Left cardiac atrium (tissue), 4 donors: ENCODE results near the gene UBE2E1. TPM values are rescaled to one million over a fixed set of nuclear protein-coding genes. Genes with fewer than 3 reads are reported as not detected.

Source experiments
- ATAC-seq, 2 donors: fragments of 200-7000 bp; cut with Tn5 transposase; one replicate each; pipeline ENCODE4 v1.9.1; 2020; ENCODE audit warnings: mild to moderate bottlenecking in 2 of 2, moderate library complexity in 2 of 2
- DNase-seq: peaks from one replicate; pipeline ENCODE4 v3.0.0-alpha.2; 2020
- intact Hi-C, 2 donors: fragments of 100-400 bp; cut with DNase I; formaldehyde crosslinking; loops; one replicate each; pipeline versions ENCODE4 v1.14.1 to v1.15.1; 2022 to 2023
- total RNA-seq, 2 donors: library from RNA; stranded (reverse); fragmentation: NEBNext Ultra II Directional; extraction: Animal tissue kit (Norgen Biotek cat#: 25700); gene quantifications; one replicate each; pipeline ENCODE4 v1.2.1, GENCODE V29; 2021
- donor health status: DM: no; HTN: yes; CAD: no.
- donor health status: DM: no; HTN: yes; CAD: no; lungs with severe emphysema.
- donor health status: DM: yes; HTN: yes; CAD: no.
- donor health status: Dilated cardiomyopathy.

The UBE2E1 gene
- total RNA-seq, 2 donors from 2014 or later = 51.8 to 54.7 TPM

- ATAC-seq = no peak
- DNase-seq = no peak
- intact Hi-C loops = no loop called here
Observed at GRCh38 chr3:23791678-23792077, 14.1 kb upstream of the UBE2E1 start.

- intact Hi-C loops = no loop called here
- DNase-seq (no peak), ATAC-seq (no peak)
Observed at GRCh38 chr3:23793528-23794134, 12.1 kb upstream of the UBE2E1 start.

- no peak for DNase-seq
- ATAC-seq = no peak
- intact Hi-C loops = no loop called here
Observed at GRCh38 chr3:23795096-23795495, 10.7 kb upstream of the UBE2E1 start.

GRCh38 chr3:23796518-23796917, 9.2 kb upstream of the UBE2E1 start:
- DNase-seq = no peak
- intact Hi-C loops = no loop called here
- ATAC-seq = no peak

- intact Hi-C loops = no loop called here
- DNase-seq (no peak), ATAC-seq (no peak)
Observed at GRCh38 chr3:23797491-23797890, 8.3 kb upstream of the UBE2E1 start.

- ATAC-seq = no peak
- no peak for DNase-seq
- intact Hi-C loops = no loop called here
Observed at GRCh38 chr3:23798456-23798855, 7.3 kb upstream of the UBE2E1 start.

GRCh38 chr3:23798876-23799275, 6.9 kb upstream of the UBE2E1 start:
- DNase-seq = no peak
- intact Hi-C loops = no loop called here
- no peak for ATAC-seq

GRCh38 chr3:23800731-23801130, 5.0 kb upstream of the UBE2E1 start:
- no peak for DNase-seq
- intact Hi-C loops = loop anchor here in 1 of 2 donors (10.0 kb wide), 1 partner anchor 596 kb away; the partner anchor contains the start of gene UBE2E2
- peak; percentile 59 to 67 for ATAC-seq

- intact Hi-C loops = loop anchor here in 1 of 2 donors (10.0 kb wide), 1 partner anchor 600 kb away; the partner anchor contains the start of gene UBE2E2
- ATAC-seq = no peak
- no peak for DNase-seq
Observed at GRCh38 chr3:23804441-23805209, 1.1 kb upstream of the UBE2E1 start.

- DNase-seq (no peak), ATAC-seq (no peak)
- intact Hi-C loops = loop anchor here in 1 of 2 donors (10.0 kb wide), 1 partner anchor 600 kb away; the partner anchor contains the start of gene UBE2E2
Observed at GRCh38 chr3:23805210-23805632, 534 bp upstream of the UBE2E1 start.

GRCh38 chr3:23806534-23807423, 1.0 kb downstream of the UBE2E1 start:
- intact Hi-C loops = loop anchor here in 1 of 2 donors (10.0 kb wide), 1 partner anchor 602 kb away; the partner anchor contains the start of gene UBE2E2
- DNase-seq = peak; percentile 38
- ATAC-seq = peak; percentile 35 to 44

GRCh38 chr3:23807424-23808015, 1.8 kb downstream of the UBE2E1 start:
- intact Hi-C loops = loop anchor here in 1 of 2 donors (10.0 kb wide), 1 partner anchor 603 kb away; the partner anchor contains the start of gene UBE2E2
- DNase-seq (no peak), ATAC-seq (peak; percentile 9 to 28)

- DNase-seq = no peak
- ATAC-seq = no peak
- intact Hi-C loops = loop anchor here in 1 of 2 donors (10.0 kb wide), 1 partner anchor 604 kb away; the partner anchor contains the start of gene UBE2E2
Observed at GRCh38 chr3:23808525-23808924, 2.8 kb downstream of the UBE2E1 start.

- DNase-seq = no peak
- intact Hi-C loops = loop anchor here in 1 of 2 donors (10.0 kb wide), 1 partner anchor 604 kb away; the partner anchor contains the start of gene UBE2E2
- no peak for ATAC-seq
Observed at GRCh38 chr3:23809294-23809693, 3.5 kb downstream of the UBE2E1 start.

GRCh38 chr3:23809840-23810342, 4.1 kb downstream of the UBE2E1 start:
- DNase-seq = no peak

GRCh38 chr3:23810343-23811184, 4.8 kb downstream of the UBE2E1 start:
- peak; percentile 65 for DNase-seq
- intact Hi-C loops = no loop called here
- ATAC-seq = peak; percentile 55 to 63

More at GRCh38 chr3:23809840-23810342, 4.1 kb downstream of the UBE2E1 start:
- intact Hi-C loops = loop anchor here in 1 of 2 donors (10.0 kb wide), 1 partner anchor 605 kb away; the partner anchor contains the start of gene UBE2E2
- ATAC-seq = no peak

GRCh38 chr3:23811185-23811527, 5.4 kb downstream of the UBE2E1 start:
- intact Hi-C loops = no loop called here
- no peak for DNase-seq
- no peak for ATAC-seq

GRCh38 chr3:23811919-23812318, 6.2 kb downstream of the UBE2E1 start:
- DNase-seq (no peak), ATAC-seq (no peak)
- intact Hi-C loops = no loop called here
